Left ventricle myocardium inferior (tissue), 1 donor: ENCODE measurements around the gene MYL2. TPM values are rescaled to one million over a fixed set of nuclear protein-coding genes. Genes with fewer than 3 reads are reported as not detected.
"Not testable (repeated sequence)": the region's sequence is repeated elsewhere in the genome, so short reads cannot be mapped to it uniquely, and the experiment has no call there.

Experiments used
- DNase-seq: peaks from one replicate; pipeline ENCODE4 v3.0.0-alpha.2; 2020
- H3K27ac ChIP-seq: fragments of 200-600 bp; replicated peaks from 2 replicates; pipeline ENCODE4 v1.8.0; 2021
- H3K27me3 ChIP-seq: fragments of 200-600 bp; 2 replicates; pipeline ENCODE4 v1.8.0; 2021; ENCODE audit warnings: low read depth
- H3K36me3 ChIP-seq: fragments of 200-600 bp; 2 replicates; pipeline ENCODE4 v1.8.0; 2021
- H3K4me1 ChIP-seq: fragments of 200-600 bp; 2 replicates; pipeline ENCODE4 v1.8.0; 2021
- H3K4me3 ChIP-seq: fragments of 200-600 bp; 2 replicates; pipeline ENCODE4 v1.8.0; 2021; ENCODE audit warnings: mild to moderate bottlenecking, moderate library complexity
- H3K9me3 ChIP-seq: fragments of 200-600 bp; replicated peaks from 2 replicates; pipeline ENCODE4 v1.8.0; 2021
- CTCF ChIP-seq: fragments of 200-600 bp; IDR thresholded peaks from 2 replicates; pipeline ENCODE4 v1.8.0; 2021; ENCODE audit warnings: antibody characterized with exemption, mild to moderate bottlenecking, borderline replicate concordance
- intact Hi-C: fragments of 100-400 bp; cut with micrococcal nuclease; formaldehyde crosslinking; loops from one replicate; pipeline ENCODE4 v1.11.0; 2022
- total RNA-seq: library from RNA; stranded (reverse); fragmentation: NEBNext Ultra II Directional; extraction: Animal tissue kit (Norgen Biotek cat#: 25700); gene quantifications from one replicate; pipeline ENCODE4 v1.2.1, GENCODE V29; 2021
- donor health status: DM: no; HTN: yes; CAD: no; lungs with severe emphysema.

Gene MYL2
- total RNA-seq, 1 donor from 2014 or later = 33,375 TPM

GRCh38 chr12:110957159-110957558 lies 36.8 kb upstream of the MYL2 start:
- no peak overlapping the region for H3K4me3 ChIP-seq
- H3K9me3 ChIP-seq = peaks cover 8% of the 10 kb centered on the region
- DNase-seq = no peak
- intact Hi-C loops = no loop called here
- no peak for TF ChIP-seq CTCF
- no peaks in the 10 kb centered on the region for H3K4me1 ChIP-seq
- H3K27me3 ChIP-seq = peaks cover 17% of the 10 kb centered on the region
- no peaks in the 10 kb centered on the region for H3K36me3 ChIP-seq
- H3K27ac ChIP-seq = no peak overlapping the region

GRCh38 chr12:110950867-110951266 lies 30.5 kb upstream of the MYL2 start:
- intact Hi-C loops, H3K27ac ChIP-seq, H3K4me1 ChIP-seq, H3K4me3 ChIP-seq, H3K36me3 ChIP-seq, DNase-seq, H3K27me3 ChIP-seq: not testable (repeated sequence)
- peaks cover 20% of the 10 kb centered on the region for H3K9me3 ChIP-seq

- H3K4me1 ChIP-seq, H3K4me3 ChIP-seq, H3K27ac ChIP-seq, H3K36me3 ChIP-seq, intact Hi-C loops, H3K27me3 ChIP-seq, DNase-seq: not testable (repeated sequence)
- H3K9me3 ChIP-seq = peaks cover 24% of the 10 kb centered on the region
Measured at GRCh38 chr12:110950466-110950865, 30.1 kb upstream of the MYL2 start.

DNA sequence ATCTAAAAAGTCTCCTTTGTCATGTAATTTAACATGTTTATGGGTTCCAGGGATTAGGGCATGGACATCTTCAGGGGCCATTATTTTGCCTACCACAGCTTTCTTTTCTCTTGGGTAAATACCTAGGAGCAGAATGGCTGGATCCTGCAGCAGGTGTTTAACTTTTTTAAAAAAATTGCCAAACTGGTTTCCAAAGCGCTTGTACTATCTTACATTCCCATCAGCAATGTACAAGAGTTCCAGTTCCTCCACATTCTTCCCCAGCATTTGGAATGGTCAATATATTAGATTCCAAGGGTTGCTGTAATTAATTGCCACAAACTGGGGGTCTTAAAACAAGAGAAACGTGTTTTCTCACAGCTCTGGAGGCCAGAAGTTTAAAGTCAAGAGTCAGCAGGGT lies 27.7 kb upstream of the MYL2 start:
- no peak overlapping the region for H3K4me3 ChIP-seq
- TF ChIP-seq CTCF = no peak
- no peaks in the 10 kb centered on the region for H3K4me1 ChIP-seq
- peaks cover 28% of the 10 kb centered on the region for H3K9me3 ChIP-seq
- intact Hi-C loops = no loop called here
- DNase-seq = no peak
- H3K36me3 ChIP-seq = no peaks in the 10 kb centered on the region
- H3K27ac ChIP-seq = no peak overlapping the region
- H3K27me3 ChIP-seq = no peaks in the 10 kb centered on the region

DNA sequence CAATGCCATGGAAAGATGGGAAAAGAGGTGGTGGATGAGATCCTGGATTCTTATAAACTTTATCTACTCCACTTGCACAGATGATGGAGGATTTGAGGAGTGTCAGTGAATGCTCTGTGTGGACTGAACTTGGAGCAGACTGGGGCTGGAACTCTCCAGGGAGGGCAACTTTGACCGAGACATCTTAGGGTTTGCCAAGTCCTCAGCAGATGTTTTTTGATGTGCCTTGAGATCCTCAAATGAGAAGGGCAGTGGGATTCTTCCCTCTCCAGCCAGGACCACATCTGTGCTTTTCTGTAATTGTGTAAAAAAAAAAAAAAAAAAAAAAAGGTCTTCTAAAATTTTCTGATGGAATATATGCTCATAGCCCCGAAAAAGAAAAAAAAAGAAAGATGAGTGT lies 23.0 kb upstream of the MYL2 start:
- H3K4me3 ChIP-seq = no peak overlapping the region
- no peak overlapping the region for H3K27ac ChIP-seq
- no peaks in the 10 kb centered on the region for H3K4me1 ChIP-seq
- no peak for TF ChIP-seq CTCF
- H3K9me3 ChIP-seq = peaks cover 28% of the 10 kb centered on the region
- no peaks in the 10 kb centered on the region for H3K36me3 ChIP-seq
- intact Hi-C loops = no loop called here
- no peak for DNase-seq
- peaks cover 12% of the 10 kb centered on the region for H3K27me3 ChIP-seq

DNA sequence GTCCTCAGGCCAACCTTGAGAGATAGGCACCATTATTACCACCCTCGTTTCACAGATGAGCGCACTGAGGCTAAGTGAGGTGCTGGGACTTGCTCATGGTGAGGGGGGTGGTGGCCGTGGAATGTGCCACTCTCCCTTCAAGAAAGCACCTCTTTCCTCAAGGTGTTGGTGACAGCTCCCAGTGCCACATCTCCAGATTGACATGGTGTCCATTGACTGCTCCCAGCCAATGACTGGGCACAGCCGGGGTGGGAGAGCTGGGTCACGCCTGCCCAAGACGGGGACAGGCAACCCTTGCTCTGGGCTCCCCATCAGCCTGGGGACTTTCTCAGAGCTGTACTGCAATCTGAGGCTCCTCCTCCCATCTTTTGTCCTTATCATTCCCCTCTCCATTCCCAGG lies 21.0 kb upstream of the MYL2 start:
- DNase-seq = no peak
- no peak overlapping the region for H3K4me3 ChIP-seq
- peaks cover 9% of the 10 kb centered on the region for H3K4me1 ChIP-seq
- no peaks in the 10 kb centered on the region for H3K36me3 ChIP-seq
- no peak for TF ChIP-seq CTCF
- peaks cover 18% of the 10 kb centered on the region for H3K9me3 ChIP-seq
- H3K27me3 ChIP-seq = peaks cover 26% of the 10 kb centered on the region
- H3K27ac ChIP-seq = no peak overlapping the region
- intact Hi-C loops = no loop called here

- Histone ChIP-seq H3K27me3 (peaks cover 26% of the 10 kb centered on the region), H3K36me3 (no peaks in the 10 kb centered on the region), H3K9me3 (peaks cover 14% of the 10 kb centered on the region), H3K4me1 (peaks cover 9% of the 10 kb centered on the region), H3K4me3 (no peak overlapping the region), H3K27ac (no peak overlapping the region)
- intact Hi-C loops = no loop called here
- no peak for DNase-seq
- TF ChIP-seq CTCF = no peak
Measured at GRCh38 chr12:110940933-110941332, 20.6 kb upstream of the MYL2 start.
